ENCODE measurements around the gene ZBTB16. TPM values are rescaled to one million over a fixed set of nuclear protein-coding genes. Genes with fewer than 3 reads are reported as not detected.

ZBTB16 gene
- polyA plus RNA-seq, 4 donors = 0.82 to 2.2 (median 2.0) TPM

GRCh38 chr11:114063149-114063828 lies 3.8 kb downstream of the ZBTB16 start:
- no peak for DNase-seq (ENCODE audit: low read depth in 4 of 4, low spot score in 2 of 4)

GRCh38 chr11:114063829-114064201 lies 4.3 kb downstream of the ZBTB16 start:
- DNase-seq (ENCODE audit: low read depth in 4 of 4, low spot score in 2 of 4) = no peak

GRCh38 chr11:114064216-114064615 lies 4.7 kb downstream of the ZBTB16 start:
- no peak for DNase-seq (ENCODE audit: low read depth in 4 of 4, low spot score in 2 of 4)

- no peak for DNase-seq (ENCODE audit: low read depth in 4 of 4, low spot score in 2 of 4)
Measured at GRCh38 chr11:114065094-114065493, 5.6 kb downstream of the ZBTB16 start.

GRCh38 chr11:114066046-114066648 lies 6.6 kb downstream of the ZBTB16 start:
- DNase-seq (ENCODE audit: low read depth in 4 of 4, low spot score in 2 of 4) = no peak

- no peak for DNase-seq (ENCODE audit: low read depth in 4 of 4, low spot score in 2 of 4)
Measured at GRCh38 chr11:114068327-114068726, 8.8 kb downstream of the ZBTB16 start.

GRCh38 chr11:114070464-114071139 lies 11.1 kb downstream of the ZBTB16 start:
- no peak for DNase-seq (ENCODE audit: low read depth in 4 of 4, low spot score in 2 of 4)

- DNase-seq (ENCODE audit: low read depth in 4 of 4, low spot score in 2 of 4) = no peak
Measured at GRCh38 chr11:114073007-114073827, 13.7 kb downstream of the ZBTB16 start.

- DNase-seq (ENCODE audit: low read depth in 4 of 4, low spot score in 2 of 4) = no peak
Measured at GRCh38 chr11:114073828-114074381, 14.4 kb downstream of the ZBTB16 start.

- no peak for DNase-seq (ENCODE audit: low read depth in 4 of 4, low spot score in 2 of 4)
Measured at GRCh38 chr11:114074546-114075343, 15.2 kb downstream of the ZBTB16 start.

- no peak for DNase-seq (ENCODE audit: low read depth in 4 of 4, low spot score in 2 of 4)
Measured at GRCh38 chr11:114075344-114075610, 15.8 kb downstream of the ZBTB16 start.

- DNase-seq (ENCODE audit: low read depth in 4 of 4, low spot score in 2 of 4) = peak in 2 of 4 donors; percentile 26 to 63
Measured at GRCh38 chr11:114075891-114076441, 16.5 kb downstream of the ZBTB16 start.

GRCh38 chr11:114076921-114077331 lies 17.4 kb downstream of the ZBTB16 start:
- DNase-seq (ENCODE audit: low read depth in 4 of 4, low spot score in 2 of 4) = no peak

GRCh38 chr11:114077482-114078305 lies 18.2 kb downstream of the ZBTB16 start:
- DNase-seq (ENCODE audit: low read depth in 4 of 4, low spot score in 2 of 4) = no peak

- no peak for DNase-seq (ENCODE audit: low read depth in 4 of 4, low spot score in 2 of 4)
Measured at GRCh38 chr11:114078423-114078822, 18.9 kb downstream of the ZBTB16 start.

GRCh38 chr11:114079511-114080065 lies 20.1 kb downstream of the ZBTB16 start:
- DNase-seq (ENCODE audit: low read depth in 4 of 4, low spot score in 2 of 4) = no peak

- no peak for DNase-seq (ENCODE audit: low read depth in 4 of 4, low spot score in 2 of 4)
Measured at GRCh38 chr11:114080219-114080618, 20.7 kb downstream of the ZBTB16 start.

- no peak for DNase-seq (ENCODE audit: low read depth in 4 of 4, low spot score in 2 of 4)
Measured at GRCh38 chr11:114080769-114081168, 21.3 kb downstream of the ZBTB16 start.
